ENCODE data around the gene SSH3.

Gene SSH3

DNA sequence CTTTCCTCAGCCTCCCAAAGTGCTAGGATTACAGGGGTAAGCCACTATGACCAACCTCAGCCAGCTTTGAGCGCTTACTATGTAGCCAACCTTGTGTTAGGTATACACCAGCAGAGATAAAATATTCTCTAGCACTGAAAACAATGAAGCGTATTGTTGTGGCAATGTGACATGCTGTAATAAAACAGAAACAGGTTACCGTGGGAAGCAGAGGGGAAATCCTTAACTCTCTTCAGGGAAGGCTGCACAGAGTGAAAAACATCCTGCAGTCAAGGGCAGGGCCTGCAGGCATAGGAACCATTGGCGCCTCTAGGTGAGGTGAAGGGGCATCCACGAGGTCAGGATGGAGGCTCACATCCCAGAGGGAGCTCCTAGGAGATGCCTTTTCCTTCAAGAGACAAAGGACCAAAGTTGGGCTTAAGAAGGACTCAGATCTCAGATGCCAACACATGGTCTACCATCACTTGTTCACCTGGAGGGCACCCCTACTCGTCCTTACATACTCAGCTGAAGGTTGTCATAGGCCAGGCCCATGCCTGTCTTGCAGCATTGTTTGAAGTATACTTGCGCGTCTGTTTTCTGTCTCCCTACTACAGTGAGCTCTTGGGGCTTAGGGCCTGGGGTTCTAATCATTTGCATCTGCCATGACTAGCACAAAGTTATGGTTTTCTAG lies 42.1 kb downstream of the SSH3 start:
- DNase-seq (ENCODE audit: low read depth in 3 of 3, low spot score in 1 of 3): no peak

DNA sequence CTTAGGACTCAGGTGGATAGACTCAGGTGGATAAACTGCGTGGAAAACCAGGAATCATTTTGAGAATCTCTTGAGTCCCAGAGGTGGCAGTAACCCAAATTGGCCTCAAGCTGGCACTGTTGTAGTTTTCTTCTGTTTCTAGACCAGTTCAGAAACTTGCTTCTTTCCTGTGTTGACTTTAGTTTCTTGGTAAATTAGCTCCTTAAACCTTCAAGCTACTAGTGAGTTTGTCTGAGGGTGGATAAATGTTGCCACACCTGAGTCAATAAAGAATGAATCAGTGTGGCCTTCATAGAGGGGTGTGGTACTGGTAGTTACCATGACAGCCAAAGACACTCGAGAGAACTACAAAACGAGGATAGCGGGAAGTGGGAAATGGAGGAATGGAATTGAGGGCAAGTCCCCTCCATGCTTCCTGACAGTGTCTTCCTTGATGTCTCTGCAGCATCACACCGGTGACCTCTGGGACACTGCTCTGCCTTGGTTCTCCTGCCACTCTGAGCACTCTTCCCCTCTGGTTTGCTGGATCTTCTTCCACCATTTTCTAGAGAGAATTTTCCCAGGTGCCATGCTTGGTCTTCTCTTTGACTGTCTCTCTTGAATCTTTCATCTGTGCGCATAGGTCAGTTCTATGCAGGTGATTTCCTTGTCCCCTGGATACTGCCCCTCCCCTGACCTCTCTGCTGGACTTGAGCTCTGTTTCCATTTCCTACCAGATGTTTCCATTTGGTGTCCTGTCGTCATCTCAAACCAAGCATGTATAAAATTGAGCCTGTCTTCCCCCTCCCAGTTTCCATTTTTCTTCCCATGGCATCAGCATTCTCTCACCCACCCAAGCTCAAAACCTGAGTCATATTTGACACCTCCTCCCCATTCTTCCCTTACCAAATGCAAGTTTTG lies 42.8 kb downstream of the SSH3 start:
- no peak for DNase-seq (ENCODE audit: low read depth in 3 of 3, low spot score in 1 of 3)

DNA sequence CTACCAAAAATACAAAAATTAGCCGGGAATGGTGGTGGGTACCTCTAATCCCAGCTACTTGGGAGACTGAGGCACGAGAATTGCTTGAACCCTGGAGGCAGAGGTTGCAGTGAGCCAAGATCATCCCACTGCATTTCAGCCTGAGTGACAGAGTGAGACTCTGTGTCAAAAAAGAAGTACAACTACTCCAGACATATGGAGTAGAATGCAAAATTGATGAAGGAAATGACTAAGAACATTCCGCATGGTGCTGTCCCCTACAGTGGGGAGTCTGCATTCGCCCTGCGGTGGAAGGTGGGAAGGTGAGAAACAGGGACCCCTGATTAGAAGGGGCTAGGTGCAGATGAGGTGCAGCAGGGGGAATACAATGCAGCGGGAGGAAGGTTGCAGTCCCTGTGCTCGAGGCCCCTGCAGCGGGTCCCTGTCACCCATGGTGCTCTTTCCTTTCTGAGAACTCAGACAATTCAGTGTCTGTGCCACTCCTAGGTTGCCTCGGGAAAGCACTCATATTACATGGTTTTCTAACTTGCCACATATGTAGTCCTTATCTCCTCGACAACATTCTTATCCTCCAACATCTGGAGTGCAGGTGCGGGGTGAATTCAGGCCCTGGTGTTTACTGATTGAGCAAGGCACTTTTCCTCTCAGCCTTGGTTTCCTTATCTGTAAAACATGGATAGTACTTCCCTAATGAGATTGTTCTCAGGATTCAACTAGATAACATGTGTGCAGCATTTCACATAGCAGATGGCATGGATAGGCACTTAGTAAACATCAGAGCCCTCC lies 44.8 kb downstream of the SSH3 start:
- DNase-seq (ENCODE audit: low read depth in 3 of 3, low spot score in 1 of 3): no peak

DNA sequence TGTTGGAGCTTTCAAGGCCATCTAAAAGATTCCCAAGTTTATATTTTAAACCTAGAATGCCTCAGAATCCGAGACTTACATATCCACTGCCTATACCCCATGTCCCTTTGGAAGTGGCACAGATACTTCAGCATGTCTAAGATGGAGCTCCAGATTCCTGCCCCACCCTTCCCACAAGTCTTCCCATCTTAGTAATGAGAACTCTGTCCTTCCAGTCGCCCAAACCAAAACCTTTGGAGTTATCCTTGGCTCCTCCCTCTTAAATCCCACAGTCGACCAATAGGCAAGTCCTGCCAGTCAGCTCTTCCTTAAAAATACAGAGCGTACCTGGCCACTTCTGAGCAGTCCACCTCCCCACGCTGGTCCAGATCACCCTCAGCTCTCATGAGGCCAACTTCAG lies 45.7 kb downstream of the SSH3 start:
- DNase-seq (ENCODE audit: low read depth in 3 of 3, low spot score in 1 of 3): no peak

DNA sequence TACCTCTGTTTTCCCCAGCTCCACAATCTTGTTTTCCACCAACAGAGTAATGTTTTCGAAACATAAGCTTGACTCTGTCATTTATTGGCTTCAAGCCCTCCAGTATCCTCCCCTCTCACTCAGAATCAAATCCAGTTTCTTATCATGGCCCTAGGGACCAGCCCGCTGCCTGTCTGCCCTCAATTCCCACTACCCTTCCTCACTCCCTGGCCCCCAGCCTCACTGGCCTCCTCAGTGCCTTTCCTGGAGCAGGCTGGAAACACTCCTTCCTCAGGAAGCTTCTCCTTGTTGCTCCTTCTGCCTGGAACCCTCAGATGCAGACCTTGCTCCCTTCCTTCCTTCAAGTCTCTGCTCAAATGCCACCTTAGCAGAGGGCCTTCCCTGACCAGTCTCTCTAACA lies 46.1 kb downstream of the SSH3 start:
- DNase-seq (ENCODE audit: low read depth in 3 of 3, low spot score in 1 of 3): no peak

DNA sequence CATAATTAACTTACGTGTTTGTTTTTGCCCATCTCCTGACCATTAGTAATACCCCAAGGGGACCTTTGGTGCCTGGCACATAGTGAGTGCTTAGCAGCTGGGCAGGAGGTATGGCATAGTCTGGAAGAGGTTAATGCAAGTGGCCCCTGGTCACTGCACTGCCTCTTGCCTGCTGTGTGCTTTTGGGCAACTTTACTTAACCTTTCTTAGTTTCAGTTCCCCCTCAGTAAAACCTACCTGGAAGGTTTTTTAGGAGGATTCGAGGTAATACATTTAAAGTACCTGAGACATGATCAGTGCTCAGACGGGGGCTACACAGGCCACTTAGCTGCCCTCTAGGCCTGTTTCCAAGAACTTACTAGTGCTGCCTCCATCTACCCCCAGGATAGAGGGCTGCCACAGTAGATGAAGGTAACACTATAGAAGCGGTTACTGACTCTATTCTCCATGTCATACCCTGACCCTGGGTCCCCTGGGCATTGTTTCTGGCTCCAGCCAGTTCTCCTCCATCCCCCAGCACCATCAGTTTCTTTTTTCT lies 46.7 kb downstream of the SSH3 start:
- no peak for DNase-seq (ENCODE audit: low read depth in 3 of 3, low spot score in 1 of 3)

DNA sequence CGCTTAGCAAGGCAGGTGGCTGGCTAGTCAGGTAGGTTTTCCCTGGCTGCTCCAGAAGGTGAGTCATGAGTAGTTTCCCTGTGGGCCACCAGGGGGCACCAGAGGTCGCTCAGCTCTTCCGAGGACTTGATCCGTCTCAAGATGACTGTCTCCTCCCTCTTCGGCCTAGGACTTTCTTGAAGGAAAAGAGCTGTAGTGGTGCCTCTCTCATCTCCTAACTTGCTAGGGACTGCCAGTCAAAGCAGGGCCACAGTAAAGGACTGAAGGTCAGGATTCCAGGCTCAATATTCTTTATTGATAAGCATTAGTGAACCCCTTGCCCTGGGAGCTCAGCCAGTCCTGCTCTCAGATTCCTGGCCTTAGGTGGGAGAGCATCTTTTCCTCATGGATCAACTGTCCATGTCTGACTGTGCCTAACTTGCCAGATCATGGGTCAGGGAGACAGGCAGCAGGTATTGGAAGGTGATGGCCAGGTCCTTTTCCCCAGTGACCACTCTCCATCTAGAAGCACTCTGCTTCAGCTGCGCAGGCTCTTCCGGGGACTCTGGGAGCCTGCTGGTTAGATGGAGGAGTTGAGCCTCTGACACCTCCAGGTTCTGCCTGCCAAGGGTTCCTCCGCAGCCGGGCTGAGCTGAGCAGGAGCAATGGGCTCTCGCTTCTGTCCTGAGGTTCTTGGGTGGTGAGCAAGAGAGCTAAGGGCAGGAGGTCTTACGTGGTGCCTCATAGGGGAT lies 48.1 kb downstream of the SSH3 start:
- peak; percentile 17 to 52 (median 36) for DNase-seq (ENCODE audit: low read depth in 3 of 3, low spot score in 1 of 3)

DNA sequence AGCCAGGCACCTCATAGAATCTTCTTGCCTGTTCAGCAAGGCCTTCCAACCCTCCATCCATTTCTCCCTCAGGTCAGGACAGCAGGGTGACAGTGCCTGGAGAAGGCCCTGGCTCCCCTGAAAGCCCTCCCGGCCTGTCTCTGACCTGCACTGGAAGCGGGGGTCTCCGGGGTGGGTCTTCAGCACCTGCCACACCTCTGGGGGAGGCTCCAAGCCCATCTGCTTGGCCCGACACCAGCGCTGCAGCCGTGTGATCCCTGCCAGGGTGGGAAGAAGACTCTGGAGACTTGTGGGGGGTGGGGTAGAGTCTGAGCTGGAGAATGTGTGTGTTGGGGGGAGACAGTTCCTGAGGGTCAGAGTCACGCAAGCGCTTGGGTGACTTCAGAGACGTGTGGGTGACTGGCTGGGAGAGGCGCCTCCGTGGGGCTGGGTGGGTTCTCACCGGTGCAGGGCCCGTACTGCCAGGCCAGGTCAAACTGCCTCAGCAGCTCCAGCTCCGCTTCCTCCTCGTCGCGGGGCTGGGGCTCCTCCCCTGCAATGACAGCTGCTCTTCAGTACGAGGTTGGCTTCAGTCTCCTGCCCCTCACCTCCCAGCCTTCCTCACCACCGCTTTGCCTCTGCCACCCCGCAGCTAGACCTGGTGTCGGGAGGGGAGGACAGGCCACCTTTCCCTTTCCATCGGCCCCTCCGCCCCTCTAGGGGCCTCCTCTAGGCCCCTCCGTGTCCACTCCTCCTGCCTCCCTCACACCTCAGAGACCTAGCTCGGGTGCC lies 49.4 kb downstream of the SSH3 start:
- DNase-seq (ENCODE audit: low read depth in 3 of 3, low spot score in 1 of 3): no peak

DNA sequence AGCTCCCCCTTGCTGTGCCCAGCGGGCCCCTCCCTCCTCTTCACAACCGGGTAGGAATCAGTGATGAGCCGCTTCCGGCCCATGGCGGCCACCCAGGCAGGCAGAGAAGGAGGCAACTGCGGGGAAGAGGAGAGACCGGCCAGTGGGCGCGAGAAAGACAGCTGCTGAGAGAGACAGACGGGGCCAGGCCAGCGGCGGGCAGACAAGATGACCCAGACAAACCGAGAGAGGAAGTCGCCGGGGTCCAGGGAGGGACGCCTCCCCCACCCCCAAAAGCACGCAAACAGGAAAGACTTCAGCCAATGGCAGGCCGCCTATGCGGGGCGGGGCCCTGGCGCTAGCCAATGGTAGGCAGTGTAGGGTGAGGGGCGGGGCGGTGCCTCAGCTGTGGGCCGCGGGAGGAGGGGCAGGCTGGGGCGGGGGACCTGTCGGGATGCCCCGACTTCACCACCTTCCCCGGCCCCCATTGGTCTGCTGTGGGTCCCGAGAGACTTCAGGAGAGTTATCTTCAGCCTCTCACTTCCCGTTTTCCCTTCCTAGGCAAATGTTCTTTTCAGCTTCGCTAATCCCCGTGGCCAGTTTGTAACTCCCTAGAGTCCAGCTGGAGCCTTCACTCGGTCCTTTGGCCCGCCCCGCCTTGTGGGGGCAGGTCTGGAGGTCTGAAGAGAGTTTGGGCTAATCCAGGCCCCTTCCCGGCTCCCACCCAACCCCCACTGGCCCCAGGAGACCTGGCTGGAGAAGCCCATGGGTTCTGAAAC lies 50.2 kb downstream of the SSH3 start, which contains the start of gene POLD4:
POLD4 (minus strand) TSS at position 230 of the 758 bp plus-strand sequence; CDS start at position 83, 147 bp downstream.
- DNase-seq (ENCODE audit: low read depth in 3 of 3, low spot score in 1 of 3): peak; percentile 92 to 93 (median 93)

DNA sequence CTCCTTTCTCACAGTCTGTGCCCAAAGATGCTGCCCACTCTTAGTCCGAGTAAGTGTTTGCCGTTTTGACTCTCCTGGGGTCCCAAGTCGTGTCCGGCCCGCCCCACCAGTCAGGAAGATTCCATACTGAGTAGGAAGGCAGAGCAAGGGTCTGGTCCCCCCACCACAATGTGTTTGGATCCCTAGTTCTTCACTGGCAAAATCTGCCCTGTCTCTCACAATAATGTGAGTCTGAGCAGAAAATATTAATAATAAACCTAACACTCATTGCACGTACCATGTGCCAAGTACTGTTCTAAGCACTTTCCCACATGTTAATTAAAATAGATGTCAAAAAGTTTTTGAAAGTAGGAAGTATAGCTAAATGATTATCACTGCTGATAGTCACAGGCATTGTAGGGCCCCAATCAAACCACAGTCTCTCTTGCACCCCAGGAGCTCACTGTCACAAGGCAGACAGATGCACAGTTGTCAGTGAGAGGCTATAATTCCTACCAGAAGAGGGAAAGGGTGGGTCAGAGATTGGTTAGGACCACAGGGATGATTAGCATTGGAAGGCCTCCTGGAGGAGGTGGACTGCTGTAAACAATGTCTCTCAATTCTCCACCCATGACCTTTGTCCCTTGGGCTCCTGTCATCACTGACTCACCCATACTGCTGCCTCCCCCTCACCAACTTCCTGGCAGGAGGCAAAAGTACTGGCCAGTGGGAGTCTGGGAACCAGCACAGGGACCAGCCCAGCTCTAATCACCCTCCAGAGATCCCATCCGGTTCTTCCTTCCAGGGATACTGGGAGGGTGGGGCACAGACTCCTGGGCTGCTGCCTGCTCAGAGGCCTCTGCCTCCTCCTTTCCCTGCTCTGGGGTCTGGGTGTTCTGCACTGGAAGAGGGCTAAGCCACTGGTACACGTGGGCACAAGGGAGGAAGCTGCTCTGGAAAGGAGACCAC lies 51.0 kb downstream of the SSH3 start:
- no peak for DNase-seq (ENCODE audit: low read depth in 3 of 3, low spot score in 1 of 3)

DNA sequence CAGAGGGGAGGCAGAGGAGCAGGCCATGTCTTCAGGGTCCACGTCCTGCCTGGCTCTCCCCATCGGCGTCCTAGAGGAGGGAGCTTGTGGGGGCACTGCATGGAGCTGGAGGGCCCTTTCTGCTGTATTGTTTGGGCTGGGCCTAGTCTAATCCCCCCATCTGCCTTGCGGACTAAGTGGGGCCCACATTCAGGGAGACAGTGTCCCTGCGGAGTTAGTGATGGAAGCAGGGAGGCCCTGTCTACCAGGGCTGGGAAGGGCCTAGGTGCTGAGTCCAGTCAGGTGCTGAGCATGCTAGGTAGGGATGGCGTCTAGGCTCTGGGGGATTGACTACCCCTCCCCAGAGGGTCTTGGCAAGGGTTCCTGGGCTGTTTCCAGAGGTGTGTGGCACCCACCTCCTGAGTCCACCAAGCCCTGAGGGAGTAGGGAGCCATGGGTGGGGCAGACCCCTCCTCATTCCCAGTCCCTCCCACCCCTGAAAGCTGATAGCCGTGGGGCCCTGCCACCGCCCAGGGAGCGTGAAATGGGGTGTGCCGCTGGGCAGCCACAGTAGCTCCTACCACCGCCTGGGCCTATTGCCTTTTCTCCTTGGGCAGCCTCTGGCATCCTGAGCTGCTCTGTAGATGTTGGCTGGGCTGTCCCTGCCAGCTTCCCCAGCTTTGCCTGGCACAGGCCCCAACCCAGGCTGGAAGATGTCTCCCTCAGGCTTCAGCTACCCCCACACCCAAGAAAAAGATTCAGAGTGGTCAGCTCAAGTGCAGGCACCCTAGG lies 51.9 kb downstream of the SSH3 start:
- no peak for DNase-seq (ENCODE audit: low read depth in 3 of 3, low spot score in 1 of 3)

DNA sequence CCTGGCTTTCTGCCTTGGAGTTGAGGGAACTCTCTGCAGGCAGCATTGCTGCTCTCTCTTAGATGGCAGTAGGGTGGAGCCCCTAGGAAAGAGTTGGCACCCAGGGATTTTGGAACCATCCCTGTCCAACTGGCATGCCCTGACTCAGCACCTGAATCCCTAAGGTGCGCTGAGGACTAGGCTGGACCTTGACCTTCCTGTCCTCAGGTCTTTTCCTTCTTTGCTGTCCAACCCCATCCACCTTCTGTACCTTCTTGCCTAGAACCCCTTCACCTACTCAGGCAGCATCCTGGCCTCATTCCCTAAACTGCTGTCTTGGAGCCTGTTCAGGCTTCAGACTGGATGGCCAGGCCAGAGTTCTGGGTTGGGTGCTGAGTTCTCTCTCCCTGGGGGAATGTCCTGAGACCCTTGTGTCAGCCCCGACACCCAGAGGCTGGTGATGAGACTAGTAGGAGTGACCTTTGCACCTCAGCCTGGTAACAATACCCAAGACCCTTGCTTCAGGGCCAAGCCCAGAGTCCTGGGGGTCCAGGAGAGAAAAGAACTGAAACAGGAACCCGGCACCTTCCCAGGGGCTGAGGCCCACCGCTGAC lies 52.6 kb downstream of the SSH3 start:
- DNase-seq (ENCODE audit: low read depth in 3 of 3, low spot score in 1 of 3): no peak

DNA sequence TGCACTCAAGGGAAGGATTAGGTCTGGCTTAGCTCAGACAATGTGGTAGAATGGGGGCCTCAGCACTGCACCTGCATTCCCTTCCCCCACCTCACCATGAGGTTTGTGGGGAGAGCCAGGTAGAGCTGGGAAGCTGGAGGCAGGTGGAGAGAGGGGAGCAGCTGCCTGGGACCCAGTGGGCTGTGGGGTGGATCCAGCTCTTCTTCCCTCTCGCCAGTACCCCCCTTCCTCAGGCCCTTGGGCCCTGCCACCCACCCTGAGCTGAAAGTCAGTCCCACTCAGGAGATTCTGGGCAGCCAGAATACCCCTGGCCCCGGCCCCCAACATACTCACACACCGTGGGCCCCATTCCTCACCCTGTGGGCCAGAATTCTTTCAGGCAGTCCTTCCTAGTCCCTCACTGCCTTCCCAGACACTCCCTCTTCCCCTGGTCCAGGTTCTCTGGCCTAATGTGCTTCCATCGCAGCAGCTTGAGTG lies 53.1 kb downstream of the SSH3 start:
- no peak for DNase-seq (ENCODE audit: low read depth in 3 of 3, low spot score in 1 of 3)

DNA sequence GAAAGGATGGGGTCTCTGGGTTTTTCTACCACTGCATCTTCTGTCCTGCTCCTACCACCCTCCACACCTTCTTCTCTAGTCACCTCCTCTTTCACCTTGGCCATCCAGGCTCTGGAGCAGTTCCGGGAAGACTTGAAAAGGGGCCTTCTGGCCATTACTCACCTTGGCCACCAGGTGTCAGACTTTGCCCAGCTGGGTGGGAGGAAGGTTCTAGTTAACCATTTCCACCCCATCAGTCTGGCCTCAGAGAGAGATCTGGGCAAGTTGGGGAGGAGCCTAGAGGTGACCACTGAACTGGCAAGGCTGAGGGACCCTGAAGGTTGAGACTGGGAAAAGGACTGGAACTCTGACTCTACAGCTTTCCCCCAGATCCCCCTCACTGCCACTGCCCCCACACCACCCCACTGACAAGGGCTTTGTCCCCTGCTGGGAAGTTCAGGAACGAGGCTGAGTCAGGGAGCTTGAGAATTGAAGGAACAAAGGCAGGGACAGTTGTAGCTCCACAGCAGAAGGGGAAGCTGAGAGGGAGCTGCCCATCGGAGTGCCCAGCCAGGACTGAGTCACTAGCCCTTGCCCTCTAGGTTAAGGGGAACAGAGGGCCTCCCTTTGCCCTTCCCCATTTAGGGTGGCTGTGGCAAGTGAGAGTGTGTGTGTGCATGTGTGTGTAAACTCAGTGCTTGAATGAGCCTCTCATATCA lies 53.7 kb downstream of the SSH3 start:
- peak; percentile 38 to 42 (median 40) for DNase-seq (ENCODE audit: low read depth in 3 of 3, low spot score in 1 of 3)

DNA sequence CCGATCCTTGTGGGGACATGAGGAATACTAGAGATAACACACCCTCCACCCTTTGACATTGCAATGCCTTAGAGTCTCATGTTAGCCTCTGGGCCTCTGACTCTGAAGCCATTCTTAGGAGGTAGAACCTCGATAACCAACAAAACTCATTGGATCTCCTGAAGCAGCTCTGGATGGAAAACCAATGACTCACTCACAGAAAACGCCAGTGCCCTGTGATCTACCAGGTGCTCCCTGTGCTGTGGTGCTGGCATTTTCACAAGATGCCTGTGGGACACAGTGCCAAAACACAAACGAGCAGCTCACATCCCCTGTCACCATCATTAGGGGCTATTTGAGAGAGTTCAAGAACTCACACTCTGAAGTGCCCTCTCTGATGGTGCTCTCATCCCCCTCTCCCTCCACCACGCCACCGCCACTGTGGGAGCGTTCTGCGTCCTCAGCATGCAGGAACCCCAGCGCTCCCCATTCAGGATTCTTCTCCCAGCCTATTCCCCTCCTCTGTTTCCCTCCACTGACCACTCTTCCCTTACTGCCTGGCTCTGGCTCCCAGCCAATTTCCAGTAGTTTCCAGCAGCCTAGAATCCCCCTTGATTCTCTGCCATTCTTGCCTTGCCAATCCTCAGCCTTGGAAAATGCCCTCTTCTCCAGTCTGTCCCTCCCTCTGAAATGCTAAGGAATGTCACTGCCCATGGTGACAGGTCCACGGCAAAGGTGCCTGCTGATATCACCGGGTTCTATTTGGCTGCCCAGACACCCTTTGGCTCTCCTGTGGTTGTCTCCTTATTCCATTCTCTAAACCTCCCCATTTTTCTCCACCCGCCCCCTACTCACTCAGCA lies 54.7 kb downstream of the SSH3 start:
- no peak for DNase-seq (ENCODE audit: low read depth in 3 of 3, low spot score in 1 of 3)

Measured in stimulated activated CD4-positive, alpha-beta T cell treated with anti-CD3 and anti-CD28 coated beads, TNF-alpha, amount 100 ng/mL, for 1 hour (primary cell).